GM23248 (cell line): ENCODE data around the gene NAA20.

Experiments
- EZH2 ChIP-seq: fragments of 200-600 bp; sonication (generic); IDR thresholded peaks from 2 replicates; pipeline ENCODE4 v1.6.1; 2018; ENCODE audit warnings: antibody characterized with exemption, mild to moderate bottlenecking; ENCODE audit not compliant: insufficient read depth, poor library complexity, severe bottlenecking
- EZH2phosphoT487 ChIP-seq: fragments of 200-600 bp; sonication (generic); IDR thresholded peaks from 2 replicates; pipeline ENCODE4 v1.6.1; 2018; ENCODE audit warnings: antibody characterized with exemption, moderate library complexity, mild to moderate bottlenecking, low read depth; ENCODE audit not compliant: insufficient read depth

DNA sequence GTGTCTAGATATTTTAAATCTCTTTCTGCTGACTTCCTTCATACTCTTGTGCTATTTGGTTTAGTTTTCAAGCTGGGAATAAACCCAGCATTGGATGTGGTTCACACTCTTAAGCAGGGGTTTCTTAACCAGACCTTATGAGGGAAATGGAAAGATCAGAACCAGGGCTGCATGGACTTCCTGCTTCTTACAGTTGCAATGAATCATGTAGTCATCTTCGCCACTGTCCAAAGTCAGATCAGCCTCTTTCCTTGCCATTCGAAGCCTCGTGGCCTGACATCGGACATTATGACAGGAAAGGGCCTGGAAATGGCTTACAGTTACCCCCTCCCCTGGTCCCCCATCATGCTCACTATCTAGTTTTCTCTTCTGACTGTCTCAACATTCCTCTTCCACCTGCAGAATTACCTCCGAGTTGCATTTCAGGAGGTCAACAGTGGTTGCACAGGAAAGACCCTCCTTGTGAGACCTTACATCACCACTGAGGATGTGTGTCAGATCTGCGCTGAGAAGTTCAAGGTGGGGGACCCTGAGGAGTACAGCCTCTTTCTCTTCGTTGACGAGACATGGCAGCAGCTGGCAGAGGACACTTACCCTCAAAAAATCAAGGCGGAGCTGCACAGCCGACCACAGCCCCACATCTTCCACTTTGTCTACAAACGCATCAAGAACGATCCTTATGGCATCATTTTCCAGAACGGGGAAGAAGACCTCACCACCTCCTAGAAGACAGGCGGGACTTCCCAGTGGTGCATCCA is 16.8 kb upstream of the NAA20 start:
- TF ChIP-seq EZH2phosphoT487 (no peak), EZH2 (no peak)
